ENCODE data around the gene SPATA9. TPM values are rescaled to one million over a fixed set of nuclear protein-coding genes. Genes with fewer than 3 reads are reported as not detected.

SPATA9 gene
- total and polyA plus RNA-seq, 9 of the 15 experiments (the other 6 are each of a cell fraction or from before 2014, with no cell fraction given): 0.16 to 5.5 (median 0.39) TPM; not detected in 3

- TF ChIP-seq, protein P1, sequence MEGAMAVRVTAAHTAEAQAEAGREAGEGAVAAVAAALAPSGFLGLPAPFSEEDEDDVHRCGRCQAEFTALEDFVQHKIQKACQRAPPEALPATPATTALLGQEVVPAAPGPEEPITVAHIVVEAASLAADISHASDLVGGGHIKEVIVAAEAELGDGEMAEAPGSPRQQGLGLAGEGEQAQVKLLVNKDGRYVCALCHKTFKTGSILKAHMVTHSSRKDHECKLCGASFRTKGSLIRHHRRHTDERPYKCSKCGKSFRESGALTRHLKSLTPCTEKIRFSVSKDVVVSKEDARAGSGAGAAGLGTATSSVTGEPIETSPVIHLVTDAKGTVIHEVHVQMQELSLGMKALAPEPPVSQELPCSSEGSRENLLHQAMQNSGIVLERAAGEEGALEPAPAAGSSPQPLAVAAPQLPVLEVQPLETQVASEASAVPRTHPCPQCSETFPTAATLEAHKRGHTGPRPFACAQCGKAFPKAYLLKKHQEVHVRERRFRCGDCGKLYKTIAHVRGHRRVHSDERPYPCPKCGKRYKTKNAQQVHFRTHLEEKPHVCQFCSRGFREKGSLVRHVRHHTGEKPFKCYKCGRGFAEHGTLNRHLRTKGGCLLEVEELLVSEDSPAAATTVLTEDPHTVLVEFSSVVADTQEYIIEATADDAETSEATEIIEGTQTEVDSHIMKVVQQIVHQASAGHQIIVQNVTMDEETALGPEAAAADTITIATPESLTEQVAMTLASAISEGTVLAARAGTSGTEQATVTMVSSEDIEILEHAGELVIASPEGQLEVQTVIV (CRISPR knock-in tag; IDR thresholded peaks at IDR 0.05; ENCODE audit: borderline replicate concordance): no peak
- TF ChIP-seq, protein P2, sequence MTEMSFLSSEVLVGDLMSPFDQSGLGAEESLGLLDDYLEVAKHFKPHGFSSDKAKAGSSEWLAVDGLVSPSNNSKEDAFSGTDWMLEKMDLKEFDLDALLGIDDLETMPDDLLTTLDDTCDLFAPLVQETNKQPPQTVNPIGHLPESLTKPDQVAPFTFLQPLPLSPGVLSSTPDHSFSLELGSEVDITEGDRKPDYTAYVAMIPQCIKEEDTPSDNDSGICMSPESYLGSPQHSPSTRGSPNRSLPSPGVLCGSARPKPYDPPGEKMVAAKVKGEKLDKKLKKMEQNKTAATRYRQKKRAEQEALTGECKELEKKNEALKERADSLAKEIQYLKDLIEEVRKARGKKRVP (CRISPR knock-in tag; IDR thresholded peaks at IDR 0.05): no peak
- TF ChIP-seq FOXJ3 (CRISPR knock-in tag; IDR thresholded peaks at IDR 0.05) (no peak), MED1 (CRISPR knock-in tag; IDR thresholded peaks at IDR 0.05; ENCODE audit: borderline replicate concordance) (no peak), NONO (IDR thresholded peaks at IDR 0.05; ENCODE audit: low read depth in 2 of 2, low read length in 1 of 2) (no peak), GATAD2A (IDR thresholded peaks at IDR 0.05) (peak; percentile 52; the same call in 1 of the 2 replicates), SMARCE1 (IDR thresholded peaks at IDR 0.05) (peak; percentile 79), KLF1 (tag; IDR thresholded peaks at IDR 0.05) (no peak), FIP1L1 (IDR thresholded peaks at IDR 0.05; ENCODE audit: low read depth, low read length, poor library complexity, severe bottlenecking) (no peak), PTBP1 (IDR thresholded peaks at IDR 0.05; ENCODE audit: low read depth, low read length) (no peak), RNF2 (IDR thresholded peaks at IDR 0.05) (peak; percentile 59; the same call in 1 of the 2 replicates), ZC3H8 (IDR thresholded peaks at IDR 0.05) (no peak), ZNF212 (CRISPR knock-in tag; IDR thresholded peaks at IDR 0.05) (no peak), TRIM24 (IDR thresholded peaks at IDR 0.05) (no peak), DPF2 (IDR thresholded peaks at IDR 0.05) (peak; percentile 82), TCF7L2 (IDR thresholded peaks at IDR 0.05; ENCODE audit: low read depth, low read length) (no peak), LCOR (CRISPR knock-in tag; IDR thresholded peaks at IDR 0.05) (no peak), MIER1 (IDR thresholded peaks at IDR 0.05; ENCODE audit: low read depth) (no peak), DDX20 (tag; IDR thresholded peaks at IDR 0.05; ENCODE audit: low read depth) (no peak), CC2D1A (IDR thresholded peaks at IDR 0.05) (no peak), AFF1 (IDR thresholded peaks at IDR 0.05; ENCODE audit: low read depth in 1 of 2, partially characterized antibody in 2 of 2) (peak in 1 of 2 experiments; percentile 80), MXI1 (IDR thresholded peaks at IDR 0.05; ENCODE audit: low read depth, low read length) (no peak)
Measured at GRCh38 chr5:95647886-95648860, 34.6 kb downstream of the SPATA9 start (continued).
